HL-60 (cell line): Measurements from ENCODE around the gene CCDC174.

Experiments used
- DNase-seq, 2 experiments: peaks; one replicate each; pipeline ENCODE4 v3.0.0-alpha.2; 2010 to 2020; ENCODE audit warnings: low read depth in 1 of 2, low spot score in 1 of 2
- H3K27ac ChIP-seq: fragments of 250-450 bp; sonication (Bioruptor Pico); replicated peaks from 2 replicates; pipeline ENCODE4 v1.5.1; 2020; ENCODE audit warnings: mild to moderate bottlenecking, moderate library complexity
- H3K27me3 ChIP-seq: fragments of 250-450 bp; sonication (Bioruptor Pico); 2 replicates; pipeline ENCODE4 v1.5.1; 2021; ENCODE audit warnings: mild to moderate bottlenecking, moderate library complexity; ENCODE audit not compliant: insufficient read depth, poor library complexity, severe bottlenecking
- H3K4me3 ChIP-seq: replicated peaks from 2 replicates; pipeline ENCODE4 v1.5.1; 2011; ENCODE audit warnings: mild to moderate bottlenecking, control low read depth, low read length; ENCODE audit not compliant: insufficient read depth
- GABPA ChIP-seq: IDR thresholded peaks from 2 replicates; pipeline ENCODE4 v1.6.1; 2012; ENCODE audit warnings: low read depth
- POLR2AphosphoS5 ChIP-seq: IDR thresholded peaks from 2 replicates; pipeline ENCODE4 v1.6.1; 2012; ENCODE audit warnings: low read depth
- SPI1 ChIP-seq: IDR thresholded peaks from 2 replicates; pipeline ENCODE4 v1.6.1; 2012; ENCODE audit warnings: low read depth, mild to moderate bottlenecking, borderline replicate concordance
- TF ChIP-seq, protein P1 (sequence below): IDR thresholded peaks from one replicate; pipeline ENCODE4 v1.5.1; 2011; ENCODE audit warnings: low read length, control low read depth, inconsistent platforms; ENCODE audit not compliant: insufficient read depth
- TF ChIP-seq, protein P2 (sequence below): IDR thresholded peaks from 2 replicates; pipeline ENCODE4 v1.6.1; 2012; ENCODE audit warnings: low read depth; ENCODE audit not compliant: insufficient replicate concordance

Gene CCDC174

GRCh38 chr3:14698601-14699244, 47.2 kb downstream of the CCDC174 start:
- TF ChIP-seq POLR2AphosphoS5 = no peak
- TF ChIP-seq, protein P1, sequence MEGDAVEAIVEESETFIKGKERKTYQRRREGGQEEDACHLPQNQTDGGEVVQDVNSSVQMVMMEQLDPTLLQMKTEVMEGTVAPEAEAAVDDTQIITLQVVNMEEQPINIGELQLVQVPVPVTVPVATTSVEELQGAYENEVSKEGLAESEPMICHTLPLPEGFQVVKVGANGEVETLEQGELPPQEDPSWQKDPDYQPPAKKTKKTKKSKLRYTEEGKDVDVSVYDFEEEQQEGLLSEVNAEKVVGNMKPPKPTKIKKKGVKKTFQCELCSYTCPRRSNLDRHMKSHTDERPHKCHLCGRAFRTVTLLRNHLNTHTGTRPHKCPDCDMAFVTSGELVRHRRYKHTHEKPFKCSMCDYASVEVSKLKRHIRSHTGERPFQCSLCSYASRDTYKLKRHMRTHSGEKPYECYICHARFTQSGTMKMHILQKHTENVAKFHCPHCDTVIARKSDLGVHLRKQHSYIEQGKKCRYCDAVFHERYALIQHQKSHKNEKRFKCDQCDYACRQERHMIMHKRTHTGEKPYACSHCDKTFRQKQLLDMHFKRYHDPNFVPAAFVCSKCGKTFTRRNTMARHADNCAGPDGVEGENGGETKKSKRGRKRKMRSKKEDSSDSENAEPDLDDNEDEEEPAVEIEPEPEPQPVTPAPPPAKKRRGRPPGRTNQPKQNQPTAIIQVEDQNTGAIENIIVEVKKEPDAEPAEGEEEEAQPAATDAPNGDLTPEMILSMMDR = no peak
- no peak for TF ChIP-seq GABPA
- no peak for TF ChIP-seq SPI1
- TF ChIP-seq, protein P2, sequence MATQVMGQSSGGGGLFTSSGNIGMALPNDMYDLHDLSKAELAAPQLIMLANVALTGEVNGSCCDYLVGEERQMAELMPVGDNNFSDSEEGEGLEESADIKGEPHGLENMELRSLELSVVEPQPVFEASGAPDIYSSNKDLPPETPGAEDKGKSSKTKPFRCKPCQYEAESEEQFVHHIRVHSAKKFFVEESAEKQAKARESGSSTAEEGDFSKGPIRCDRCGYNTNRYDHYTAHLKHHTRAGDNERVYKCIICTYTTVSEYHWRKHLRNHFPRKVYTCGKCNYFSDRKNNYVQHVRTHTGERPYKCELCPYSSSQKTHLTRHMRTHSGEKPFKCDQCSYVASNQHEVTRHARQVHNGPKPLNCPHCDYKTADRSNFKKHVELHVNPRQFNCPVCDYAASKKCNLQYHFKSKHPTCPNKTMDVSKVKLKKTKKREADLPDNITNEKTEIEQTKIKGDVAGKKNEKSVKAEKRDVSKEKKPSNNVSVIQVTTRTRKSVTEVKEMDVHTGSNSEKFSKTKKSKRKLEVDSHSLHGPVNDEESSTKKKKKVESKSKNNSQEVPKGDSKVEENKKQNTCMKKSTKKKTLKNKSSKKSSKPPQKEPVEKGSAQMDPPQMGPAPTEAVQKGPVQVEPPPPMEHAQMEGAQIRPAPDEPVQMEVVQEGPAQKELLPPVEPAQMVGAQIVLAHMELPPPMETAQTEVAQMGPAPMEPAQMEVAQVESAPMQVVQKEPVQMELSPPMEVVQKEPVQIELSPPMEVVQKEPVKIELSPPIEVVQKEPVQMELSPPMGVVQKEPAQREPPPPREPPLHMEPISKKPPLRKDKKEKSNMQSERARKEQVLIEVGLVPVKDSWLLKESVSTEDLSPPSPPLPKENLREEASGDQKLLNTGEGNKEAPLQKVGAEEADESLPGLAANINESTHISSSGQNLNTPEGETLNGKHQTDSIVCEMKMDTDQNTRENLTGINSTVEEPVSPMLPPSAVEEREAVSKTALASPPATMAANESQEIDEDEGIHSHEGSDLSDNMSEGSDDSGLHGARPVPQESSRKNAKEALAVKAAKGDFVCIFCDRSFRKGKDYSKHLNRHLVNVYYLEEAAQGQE = no peak
- Histone ChIP-seq H3K27me3 (no peaks in the 10 kb centered on the region), H3K4me3 (no peak overlapping the region), H3K27ac (no peak overlapping the region)
- DNase-seq = no peak

GRCh38 chr3:14699643-14700042, 48.1 kb downstream of the CCDC174 start:
- no peak overlapping the region for H3K27ac ChIP-seq
- no peak for DNase-seq
- TF ChIP-seq SPI1 (no peak), GABPA (no peak), POLR2AphosphoS5 (no peak)
- TF ChIP-seq, protein P2 = no peak
- TF ChIP-seq, protein P1 = no peak
- H3K27me3 ChIP-seq = no peaks in the 10 kb centered on the region
- H3K4me3 ChIP-seq = no peak overlapping the region

DNA sequence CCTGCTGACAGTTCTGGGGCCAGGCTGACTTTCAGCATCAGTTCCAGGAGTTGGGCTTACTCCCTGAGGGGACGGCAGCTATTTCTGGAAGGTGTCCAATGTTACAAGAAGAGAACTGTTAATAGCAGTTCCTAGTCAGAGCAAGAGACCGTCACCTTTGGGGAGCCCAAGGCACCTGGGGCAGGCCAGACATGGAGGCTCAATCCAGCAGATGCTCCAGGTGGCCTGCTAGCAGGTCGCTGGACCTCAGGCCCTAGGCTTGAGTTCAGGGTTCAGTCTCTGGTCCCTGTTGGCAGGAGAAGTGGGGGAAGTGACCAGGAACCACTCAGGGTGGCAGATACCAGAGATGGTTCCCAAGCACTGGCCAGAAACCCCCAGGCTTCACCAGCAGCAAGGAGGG, 49.3 kb downstream of the CCDC174 start:
- H3K27ac ChIP-seq = no peak overlapping the region
- no peaks in the 10 kb centered on the region for H3K27me3 ChIP-seq
- H3K4me3 ChIP-seq = no peak overlapping the region
- no peak for DNase-seq
- TF ChIP-seq, protein P1 = no peak
- no peak for TF ChIP-seq GABPA
- TF ChIP-seq, protein P2 = no peak
- no peak for TF ChIP-seq SPI1
- TF ChIP-seq POLR2AphosphoS5 = no peak
